Measurements from ENCODE around the gene CSNK1G2.

DNA sequence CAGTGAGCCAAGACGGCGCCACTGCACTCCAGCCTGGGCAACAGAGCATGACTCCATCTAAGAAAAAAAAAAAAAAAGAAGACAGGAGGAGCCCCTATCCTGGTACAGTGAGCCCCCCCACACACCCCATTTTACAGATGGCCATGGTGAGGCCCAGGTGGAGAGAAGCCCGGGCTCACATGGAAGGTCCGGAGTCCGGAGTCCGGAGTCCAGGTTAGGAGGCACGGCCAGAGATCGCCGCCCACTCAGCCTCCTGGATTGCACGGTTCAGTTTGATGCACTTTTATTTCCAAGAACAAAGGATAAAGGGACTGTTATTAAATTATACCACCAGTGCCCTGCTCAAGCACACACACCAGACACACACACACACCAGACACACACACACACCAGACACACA, 85.8 kb downstream of the CSNK1G2 start:
- TF ChIP-seq, protein P1, sequence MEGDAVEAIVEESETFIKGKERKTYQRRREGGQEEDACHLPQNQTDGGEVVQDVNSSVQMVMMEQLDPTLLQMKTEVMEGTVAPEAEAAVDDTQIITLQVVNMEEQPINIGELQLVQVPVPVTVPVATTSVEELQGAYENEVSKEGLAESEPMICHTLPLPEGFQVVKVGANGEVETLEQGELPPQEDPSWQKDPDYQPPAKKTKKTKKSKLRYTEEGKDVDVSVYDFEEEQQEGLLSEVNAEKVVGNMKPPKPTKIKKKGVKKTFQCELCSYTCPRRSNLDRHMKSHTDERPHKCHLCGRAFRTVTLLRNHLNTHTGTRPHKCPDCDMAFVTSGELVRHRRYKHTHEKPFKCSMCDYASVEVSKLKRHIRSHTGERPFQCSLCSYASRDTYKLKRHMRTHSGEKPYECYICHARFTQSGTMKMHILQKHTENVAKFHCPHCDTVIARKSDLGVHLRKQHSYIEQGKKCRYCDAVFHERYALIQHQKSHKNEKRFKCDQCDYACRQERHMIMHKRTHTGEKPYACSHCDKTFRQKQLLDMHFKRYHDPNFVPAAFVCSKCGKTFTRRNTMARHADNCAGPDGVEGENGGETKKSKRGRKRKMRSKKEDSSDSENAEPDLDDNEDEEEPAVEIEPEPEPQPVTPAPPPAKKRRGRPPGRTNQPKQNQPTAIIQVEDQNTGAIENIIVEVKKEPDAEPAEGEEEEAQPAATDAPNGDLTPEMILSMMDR (IDR thresholded peaks at IDR 0.05) = no peak
- TF ChIP-seq EP300 (IDR thresholded peaks at IDR 0.05) = no peak
- TF ChIP-seq POLR2A (IDR thresholded peaks at IDR 0.05) = no peak
- TF ChIP-seq POLR2AphosphoS5 (IDR thresholded peaks at IDR 0.05) = no peak
